Fibroblast of lung (primary cell): ENCODE measurements around the gene CPEB4.

Source experiments
- CTCF ChIP-seq, 2 donors: IDR thresholded peaks in 1 of 2; conservative IDR thresholded peaks in 1 of 2; 1 replicate in 1 of 2; 2 replicates in 1 of 2; pipeline ENCODE4 v1.5.1; 2011 to 2012; ENCODE audit warnings: low read length in 2 of 2, control low read depth in 1 of 2, inconsistent platforms in 1 of 2, low read depth in 1 of 2, mild to moderate bottlenecking in 1 of 2
- EZH2 ChIP-seq: IDR thresholded peaks from 2 replicates; pipeline ENCODE4 v1.5.1; 2012; ENCODE audit warnings: low read length, control low read depth, mild to moderate bottlenecking; ENCODE audit errors: missing control alignments

- no peak for TF ChIP-seq CTCF (conservative IDR thresholded peaks at IDR 0.05 in 1 of 2, IDR thresholded peaks at IDR 0.05 in 1 of 2; ENCODE audit: low read depth in 1 of 2, low read length in 2 of 2)
- no peak for TF ChIP-seq EZH2
Measured at GRCh38 chr5:173846929-173847501, 41.1 kb upstream of the CPEB4 start.
